WTC11 (cell line): Measurements from ENCODE around the gene AOAH. TPM values are rescaled to one million over a fixed set of nuclear protein-coding genes. Genes with fewer than 3 reads are reported as not detected.

Experiments used
- ATAC-seq: fragments of 200-7000 bp; cut with Tn5 transposase; 2 replicates; pipeline ENCODE4 v1.10.0; 2021; ENCODE audit warnings: mild to moderate bottlenecking, moderate library complexity
- CTCF ChIA-PET: fragments of 300-600 bp; sonication (Branson Sonifier 250); formaldehyde crosslinking; loops from one replicate; lab custom pipeline; 2021; ENCODE audit warnings: antibody characterized with exemption; lab: Charles Lee
- POLR2A ChIA-PET: fragments of 350-600 bp; sonication (Branson Sonifier 250); formaldehyde crosslinking; loops from one replicate; lab custom pipeline; 2021; ENCODE audit warnings: antibody characterized with exemption; lab: Charles Lee
- DNase-seq: peaks from one replicate; pipeline ENCODE4 v3.0.0; 2021; ENCODE audit warnings: low spot score
- H3K27ac Mint-ChIP-seq: 2 replicates; pipeline ENCODE4 v1.8.0; 2021; ENCODE audit warnings: mixed read lengths
- H3K27me3 Mint-ChIP-seq: 2 replicates; pipeline ENCODE4 v1.8.0; 2021; ENCODE audit warnings: low read depth, mild to moderate bottlenecking, moderate library complexity, mixed read lengths
- H3K36me3 Mint-ChIP-seq: 2 replicates; pipeline ENCODE4 v1.8.0; 2021; ENCODE audit warnings: mixed read lengths
- H3K4me1 Mint-ChIP-seq: 2 replicates; pipeline ENCODE4 v1.8.0; 2022; ENCODE audit warnings: mixed read lengths
- H3K4me3 Mint-ChIP-seq: 2 replicates; pipeline ENCODE4 v1.8.0; 2021; ENCODE audit warnings: mild to moderate bottlenecking, moderate library complexity, mixed read lengths
- H3K9me3 Mint-ChIP-seq: 2 replicates; pipeline ENCODE4 v1.8.0; 2021; ENCODE audit warnings: mixed read lengths
- EMX1 ChIP-seq: fragments of 250-450 bp; sonication (Bioruptor Pico); IDR thresholded peaks from 2 replicates; pipeline ENCODE4 v1.8.0; 2021; ENCODE audit warnings: mild to moderate bottlenecking
- FOXJ3 ChIP-seq: sonication (generic); formaldehyde crosslinking; IDR thresholded peaks from 2 replicates; pipeline ENCODE4 v1.9.0; 2021; ENCODE audit warnings: missing genetic modification reagents, mild to moderate bottlenecking, borderline replicate concordance
- JAZF1 ChIP-seq: fragments of 250-450 bp; sonication (Bioruptor Pico); IDR thresholded peaks from 2 replicates; pipeline ENCODE4 v1.9.0; 2021; ENCODE audit warnings: moderate library complexity, mild to moderate bottlenecking, inconsistent platforms
- NR3C1 ChIP-seq: sonication (generic); formaldehyde crosslinking; conservative IDR thresholded peaks from 2 replicates; pipeline ENCODE4 v1.8.1; 2023; ENCODE audit warnings: low read depth, mild to moderate bottlenecking, missing genetic modification reagents
- RORB ChIP-seq: fragments of 250-450 bp; sonication (Bioruptor Pico); IDR thresholded peaks from 2 replicates; pipeline ENCODE4 v1.9.0; 2021; ENCODE audit warnings: mild to moderate bottlenecking
- SP1 ChIP-seq: sonication (generic); formaldehyde crosslinking; conservative IDR thresholded peaks from 2 replicates; pipeline ENCODE4 v1.8.1; 2022; ENCODE audit warnings: missing genetic modification reagents
- TEAD4 ChIP-seq: sonication (generic); formaldehyde crosslinking; IDR thresholded peaks from 2 replicates; pipeline ENCODE4 v1.8.0; 2022; ENCODE audit warnings: mild to moderate bottlenecking, missing genetic modification reagents
- TP53 ChIP-seq: sonication (generic); formaldehyde crosslinking; IDR thresholded peaks from 2 replicates; pipeline ENCODE4 v1.8.1; 2023; ENCODE audit warnings: mild to moderate bottlenecking, missing genetic modification reagents
- ZBTB21 ChIP-seq: sonication (generic); formaldehyde crosslinking; IDR thresholded peaks from 2 replicates; pipeline ENCODE4 v1.8.1; 2023; ENCODE audit warnings: mild to moderate bottlenecking, missing genetic modification reagents, borderline replicate concordance
- ZNF138 ChIP-seq: sonication (generic); formaldehyde crosslinking; conservative IDR thresholded peaks from 2 replicates; pipeline ENCODE4 v1.8.1; 2022; ENCODE audit warnings: mild to moderate bottlenecking, moderate library complexity, missing genetic modification reagents
- ZNF263 ChIP-seq: sonication (generic); formaldehyde crosslinking; IDR thresholded peaks from 2 replicates; pipeline ENCODE4 v1.8.1; 2022; ENCODE audit warnings: low read depth, mild to moderate bottlenecking, moderate library complexity, missing genetic modification reagents
- total RNA-seq: library from RNA; stranded (reverse); gene quantifications from 3 replicates; pipeline ENCODE4 v1.2.3, GENCODE V29; 2021
- TF ChIP-seq, protein P1 (sequence below): sonication (generic); formaldehyde crosslinking; IDR thresholded peaks from 2 replicates; pipeline ENCODE4 v1.8.1; 2022; ENCODE audit warnings: missing genetic modification reagents, borderline replicate concordance
- TF ChIP-seq, protein P2 (sequence below): fragments of 250-450 bp; sonication (Bioruptor Pico); IDR thresholded peaks from 2 replicates; pipeline ENCODE4 v1.9.0; 2021; ENCODE audit warnings: mild to moderate bottlenecking, borderline replicate concordance
- TF ChIP-seq, protein P3 (sequence below): sonication (generic); formaldehyde crosslinking; IDR thresholded peaks from 2 replicates; pipeline ENCODE4 v1.8.1; 2023; ENCODE audit warnings: mild to moderate bottlenecking, missing genetic modification reagents
- TF ChIP-seq, protein P4 (sequence below): sonication (generic); formaldehyde crosslinking; IDR thresholded peaks from 2 replicates; pipeline ENCODE4 v1.8.1; 2022; ENCODE audit warnings: mild to moderate bottlenecking, moderate library complexity, missing genetic modification reagents
- TF ChIP-seq, protein P5 (sequence below): sonication (generic); formaldehyde crosslinking; IDR thresholded peaks from 2 replicates; pipeline ENCODE4 v1.8.1; 2023; ENCODE audit warnings: mild to moderate bottlenecking, missing genetic modification reagents, moderate library complexity

Gene AOAH
- total RNA-seq, 1 experiment from 2014 or later: 0.31 TPM

DNA sequence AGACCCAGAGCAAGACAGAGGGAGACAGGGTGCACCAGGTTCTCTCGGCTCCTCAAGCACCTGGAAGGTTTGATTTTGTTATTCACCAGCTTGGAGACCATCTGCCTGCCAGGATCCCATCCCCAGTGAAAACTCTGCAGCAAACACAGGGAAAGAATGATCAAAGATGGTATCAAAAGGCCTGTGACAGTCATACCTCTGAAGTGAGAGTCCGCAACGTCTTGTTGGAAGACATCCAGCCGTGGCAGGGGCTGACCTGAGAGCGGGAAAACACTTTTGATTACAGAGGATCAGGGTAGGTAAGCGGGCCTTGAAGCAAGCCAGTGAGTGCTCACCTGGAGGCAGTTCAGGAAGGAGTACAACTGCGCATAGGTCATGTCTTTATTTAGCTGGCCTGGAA, 192.3 kb downstream of the AOAH start:
- CTCF ChIA-PET: no interaction called here

DNA sequence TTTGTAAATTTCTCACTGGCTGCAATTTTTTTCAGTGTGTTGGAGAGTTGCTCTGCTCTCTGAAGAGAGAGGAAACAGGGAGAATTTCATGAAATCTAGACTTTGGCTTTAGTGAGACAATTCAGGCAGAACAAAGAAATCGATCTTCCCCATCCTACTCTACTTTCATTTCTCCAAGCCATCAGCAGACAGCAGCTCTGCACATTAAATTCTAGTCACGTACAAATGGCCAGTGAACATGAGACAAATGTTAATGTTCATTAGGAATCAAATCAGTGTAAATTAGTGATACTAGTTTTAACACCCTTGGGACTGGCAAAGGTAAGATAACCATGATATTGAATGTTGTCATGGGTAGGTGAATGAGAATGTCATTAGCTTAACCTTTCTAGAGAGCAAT, 193.8 kb downstream of the AOAH start:
- Mint-ChIP-seq H3K27ac (no peak overlapping the region), H3K27me3 (no peaks in the 10 kb centered on the region), H3K36me3 (no peaks in the 10 kb centered on the region), H3K4me1 (peaks cover 4% of the 10 kb centered on the region), H3K9me3 (no peaks in the 10 kb centered on the region), H3K4me3 (no peak overlapping the region)
- CTCF ChIA-PET: no interaction called here
- POLR2A ChIA-PET: no interaction called here
- TF ChIP-seq JAZF1 (no peak), ZBTB21 (CRISPR knock-in tag) (no peak), TP53 (no peak), RORB (CRISPR knock-in tag) (no peak), NR3C1 (CRISPR knock-in tag) (no peak)
- TF ChIP-seq, protein P1, sequence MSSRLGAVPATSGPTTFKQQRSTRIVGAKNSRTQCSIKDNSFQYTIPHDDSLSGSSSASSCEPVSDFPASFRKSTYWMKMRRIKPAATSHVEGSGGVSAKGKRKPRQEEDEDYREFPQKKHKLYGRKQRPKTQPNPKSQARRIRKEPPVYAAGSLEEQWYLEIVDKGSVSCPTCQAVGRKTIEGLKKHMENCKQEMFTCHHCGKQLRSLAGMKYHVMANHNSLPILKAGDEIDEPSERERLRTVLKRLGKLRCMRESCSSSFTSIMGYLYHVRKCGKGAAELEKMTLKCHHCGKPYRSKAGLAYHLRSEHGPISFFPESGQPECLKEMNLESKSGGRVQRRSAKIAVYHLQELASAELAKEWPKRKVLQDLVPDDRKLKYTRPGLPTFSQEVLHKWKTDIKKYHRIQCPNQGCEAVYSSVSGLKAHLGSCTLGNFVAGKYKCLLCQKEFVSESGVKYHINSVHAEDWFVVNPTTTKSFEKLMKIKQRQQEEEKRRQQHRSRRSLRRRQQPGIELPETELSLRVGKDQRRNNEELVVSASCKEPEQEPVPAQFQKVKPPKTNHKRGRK (CRISPR knock-in tag): no peak
- TF ChIP-seq, protein P2, sequence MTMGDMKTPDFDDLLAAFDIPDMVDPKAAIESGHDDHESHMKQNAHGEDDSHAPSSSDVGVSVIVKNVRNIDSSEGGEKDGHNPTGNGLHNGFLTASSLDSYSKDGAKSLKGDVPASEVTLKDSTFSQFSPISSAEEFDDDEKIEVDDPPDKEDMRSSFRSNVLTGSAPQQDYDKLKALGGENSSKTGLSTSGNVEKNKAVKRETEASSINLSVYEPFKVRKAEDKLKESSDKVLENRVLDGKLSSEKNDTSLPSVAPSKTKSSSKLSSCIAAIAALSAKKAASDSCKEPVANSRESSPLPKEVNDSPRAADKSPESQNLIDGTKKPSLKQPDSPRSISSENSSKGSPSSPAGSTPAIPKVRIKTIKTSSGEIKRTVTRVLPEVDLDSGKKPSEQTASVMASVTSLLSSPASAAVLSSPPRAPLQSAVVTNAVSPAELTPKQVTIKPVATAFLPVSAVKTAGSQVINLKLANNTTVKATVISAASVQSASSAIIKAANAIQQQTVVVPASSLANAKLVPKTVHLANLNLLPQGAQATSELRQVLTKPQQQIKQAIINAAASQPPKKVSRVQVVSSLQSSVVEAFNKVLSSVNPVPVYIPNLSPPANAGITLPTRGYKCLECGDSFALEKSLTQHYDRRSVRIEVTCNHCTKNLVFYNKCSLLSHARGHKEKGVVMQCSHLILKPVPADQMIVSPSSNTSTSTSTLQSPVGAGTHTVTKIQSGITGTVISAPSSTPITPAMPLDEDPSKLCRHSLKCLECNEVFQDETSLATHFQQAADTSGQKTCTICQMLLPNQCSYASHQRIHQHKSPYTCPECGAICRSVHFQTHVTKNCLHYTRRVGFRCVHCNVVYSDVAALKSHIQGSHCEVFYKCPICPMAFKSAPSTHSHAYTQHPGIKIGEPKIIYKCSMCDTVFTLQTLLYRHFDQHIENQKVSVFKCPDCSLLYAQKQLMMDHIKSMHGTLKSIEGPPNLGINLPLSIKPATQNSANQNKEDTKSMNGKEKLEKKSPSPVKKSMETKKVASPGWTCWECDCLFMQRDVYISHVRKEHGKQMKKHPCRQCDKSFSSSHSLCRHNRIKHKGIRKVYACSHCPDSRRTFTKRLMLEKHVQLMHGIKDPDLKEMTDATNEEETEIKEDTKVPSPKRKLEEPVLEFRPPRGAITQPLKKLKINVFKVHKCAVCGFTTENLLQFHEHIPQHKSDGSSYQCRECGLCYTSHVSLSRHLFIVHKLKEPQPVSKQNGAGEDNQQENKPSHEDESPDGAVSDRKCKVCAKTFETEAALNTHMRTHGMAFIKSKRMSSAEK (CRISPR knock-in tag): no peak
- no peak for DNase-seq
- ATAC-seq: no peak

More for the DNA sequence above, 192.3 kb downstream of the AOAH start:
- Mint-ChIP-seq H3K9me3 (no peaks in the 10 kb centered on the region), H3K4me1 (no peaks in the 10 kb centered on the region; the same call in 1 of the 2 replicates), H3K27me3 (no peaks in the 10 kb centered on the region; the same call in 1 of the 2 replicates), H3K36me3 (no peaks in the 10 kb centered on the region), H3K27ac (no peak overlapping the region), H3K4me3 (no peak overlapping the region)
- POLR2A ChIA-PET: no interaction called here
- DNase-seq (no peak), ATAC-seq (no peak)
- TF ChIP-seq, protein P3, sequence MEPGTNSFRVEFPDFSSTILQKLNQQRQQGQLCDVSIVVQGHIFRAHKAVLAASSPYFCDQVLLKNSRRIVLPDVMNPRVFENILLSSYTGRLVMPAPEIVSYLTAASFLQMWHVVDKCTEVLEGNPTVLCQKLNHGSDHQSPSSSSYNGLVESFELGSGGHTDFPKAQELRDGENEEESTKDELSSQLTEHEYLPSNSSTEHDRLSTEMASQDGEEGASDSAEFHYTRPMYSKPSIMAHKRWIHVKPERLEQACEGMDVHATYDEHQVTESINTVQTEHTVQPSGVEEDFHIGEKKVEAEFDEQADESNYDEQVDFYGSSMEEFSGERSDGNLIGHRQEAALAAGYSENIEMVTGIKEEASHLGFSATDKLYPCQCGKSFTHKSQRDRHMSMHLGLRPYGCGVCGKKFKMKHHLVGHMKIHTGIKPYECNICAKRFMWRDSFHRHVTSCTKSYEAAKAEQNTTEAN (CRISPR knock-in tag): no peak
- TF ChIP-seq, protein P4, sequence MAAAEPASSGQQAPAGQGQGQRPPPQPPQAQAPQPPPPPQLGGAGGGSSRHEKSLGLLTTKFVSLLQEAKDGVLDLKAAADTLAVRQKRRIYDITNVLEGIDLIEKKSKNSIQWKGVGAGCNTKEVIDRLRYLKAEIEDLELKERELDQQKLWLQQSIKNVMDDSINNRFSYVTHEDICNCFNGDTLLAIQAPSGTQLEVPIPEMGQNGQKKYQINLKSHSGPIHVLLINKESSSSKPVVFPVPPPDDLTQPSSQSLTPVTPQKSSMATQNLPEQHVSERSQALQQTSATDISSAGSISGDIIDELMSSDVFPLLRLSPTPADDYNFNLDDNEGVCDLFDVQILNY: no peak
- TF ChIP-seq EMX1 (CRISPR knock-in tag): no peak

DNA sequence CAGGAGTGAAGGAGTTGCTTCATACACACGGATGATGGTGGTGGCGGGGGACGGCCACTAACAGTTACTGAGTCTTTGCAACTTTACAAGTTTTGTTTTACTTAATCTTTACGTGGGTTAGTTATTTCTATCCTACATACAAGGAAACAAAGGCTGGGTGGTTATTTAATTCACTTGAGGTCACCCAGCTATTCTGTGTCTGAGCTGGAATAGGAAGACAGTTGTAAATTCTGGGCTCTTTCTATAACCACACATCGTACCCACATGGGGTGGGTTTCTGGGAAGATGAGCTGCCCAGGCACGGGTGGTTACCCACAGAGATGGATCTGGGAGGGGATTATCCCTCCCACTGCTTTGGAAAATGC, 196.8 kb downstream of the AOAH start:
- H3K36me3 Mint-ChIP-seq: no peaks in the 10 kb centered on the region
- H3K27ac Mint-ChIP-seq: no peak overlapping the region
- H3K4me1 Mint-ChIP-seq: peaks cover 4% of the 10 kb centered on the region
- H3K27me3 Mint-ChIP-seq: no peaks in the 10 kb centered on the region
- H3K4me3 Mint-ChIP-seq: no peak overlapping the region
- ChIA-PET CTCF (interaction anchor here (0.9 kb wide), 1 partner anchor 143 kb away, joined by 3 read pairs; no protein-coding TSS in a partner anchor), POLR2A (no interaction called here)
- ATAC-seq (no peak), DNase-seq (no peak)
- no peak for TF ChIP-seq ZNF263 (CRISPR knock-in tag)
- TF ChIP-seq, protein P1 (CRISPR knock-in tag): no peak
- no peak for TF ChIP-seq TEAD4 (CRISPR knock-in tag)
- no peak for TF ChIP-seq SP1
- no peak for TF ChIP-seq ZNF138 (CRISPR knock-in tag)
- TF ChIP-seq, protein P5, sequence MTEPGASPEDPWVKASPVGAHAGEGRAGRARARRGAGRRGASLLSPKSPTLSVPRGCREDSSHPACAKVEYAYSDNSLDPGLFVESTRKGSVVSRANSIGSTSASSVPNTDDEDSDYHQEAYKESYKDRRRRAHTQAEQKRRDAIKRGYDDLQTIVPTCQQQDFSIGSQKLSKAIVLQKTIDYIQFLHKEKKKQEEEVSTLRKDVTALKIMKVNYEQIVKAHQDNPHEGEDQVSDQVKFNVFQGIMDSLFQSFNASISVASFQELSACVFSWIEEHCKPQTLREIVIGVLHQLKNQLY (CRISPR knock-in tag): no peak
- TF ChIP-seq FOXJ3: no peak
- TF ChIP-seq, protein P3 (CRISPR knock-in tag): no peak
- no peaks in the 10 kb centered on the region for H3K9me3 Mint-ChIP-seq
